Ishikawa (cell line): ENCODE measurements around the gene NTM.

Experiments
- CREB1 ChIP-seq: IDR thresholded peaks from 2 replicates; pipeline ENCODE4 v1.6.1; 2012; ENCODE audit warnings: low read depth
- EGR1 ChIP-seq: IDR thresholded peaks from 2 replicates; pipeline ENCODE4 v1.6.1; 2012
- EP300 ChIP-seq: IDR thresholded peaks from 2 replicates; pipeline ENCODE4 v1.6.1; 2012; ENCODE audit warnings: borderline replicate concordance
- FOXM1 ChIP-seq: IDR thresholded peaks from 2 replicates; pipeline ENCODE4 v1.6.1; 2012; ENCODE audit warnings: low read depth, borderline replicate concordance
- MAX ChIP-seq: IDR thresholded peaks from 2 replicates; pipeline ENCODE4 v1.6.1; 2012
- NFIC ChIP-seq: IDR thresholded peaks from 2 replicates; pipeline ENCODE4 v1.6.1; 2012
- RAD21 ChIP-seq: IDR thresholded peaks from 2 replicates; pipeline ENCODE4 v1.6.1; 2012; ENCODE audit warnings: low read depth
- REST ChIP-seq: IDR thresholded peaks from 2 replicates; pipeline ENCODE4 v1.6.1; 2012; ENCODE audit warnings: low read depth, mild to moderate bottlenecking
- TAF1 ChIP-seq: IDR thresholded peaks from 2 replicates; pipeline ENCODE4 v1.6.1; 2012; ENCODE audit warnings: low read depth, mild to moderate bottlenecking
- TEAD4 ChIP-seq: IDR thresholded peaks from 2 replicates; pipeline ENCODE4 v1.6.1; 2012
- USF1 ChIP-seq: IDR thresholded peaks from 2 replicates; pipeline ENCODE4 v1.6.1; 2012
- YY1 ChIP-seq: IDR thresholded peaks from 2 replicates; pipeline ENCODE4 v1.6.1; 2012; ENCODE audit warnings: low read depth
- ZBTB7A ChIP-seq: IDR thresholded peaks from 2 replicates; pipeline ENCODE4 v1.6.1; 2012; ENCODE audit warnings: low read depth

GRCh38 chr11:131987703-131988102, 617.3 kb downstream of the NTM start:
- TF ChIP-seq CREB1 = no peak
- no peak for TF ChIP-seq EGR1
- TF ChIP-seq MAX = no peak
- TF ChIP-seq TEAD4 = no peak
- TF ChIP-seq ZBTB7A = no peak
- no peak for TF ChIP-seq REST
- TF ChIP-seq EP300 = no peak
- TF ChIP-seq YY1 = no peak
- no peak for TF ChIP-seq TAF1
- TF ChIP-seq RAD21 = no peak
- TF ChIP-seq FOXM1 = no peak
- TF ChIP-seq USF1 = no peak
- TF ChIP-seq NFIC = no peak
